ENCODE data around the gene ACTR1B. TPM values are rescaled to one million over a fixed set of nuclear protein-coding genes. Genes with fewer than 3 reads are reported as not detected.
"Not testable (repeated sequence)": the region's sequence is repeated elsewhere in the genome, so short reads cannot be mapped to it uniquely, and the experiment has no call there.

ACTR1B gene
- total RNA-seq (2014; rRNA removed; shearing (Covaris generic)), result 63.6 and 65.8 TPM in 2 replicates
- 53.4 and 55.9 TPM in 2 replicates for polyA plus RNA-seq (2016; fragmentation: Nextera tagmentation; extraction: Ambion mirVana)

DNA sequence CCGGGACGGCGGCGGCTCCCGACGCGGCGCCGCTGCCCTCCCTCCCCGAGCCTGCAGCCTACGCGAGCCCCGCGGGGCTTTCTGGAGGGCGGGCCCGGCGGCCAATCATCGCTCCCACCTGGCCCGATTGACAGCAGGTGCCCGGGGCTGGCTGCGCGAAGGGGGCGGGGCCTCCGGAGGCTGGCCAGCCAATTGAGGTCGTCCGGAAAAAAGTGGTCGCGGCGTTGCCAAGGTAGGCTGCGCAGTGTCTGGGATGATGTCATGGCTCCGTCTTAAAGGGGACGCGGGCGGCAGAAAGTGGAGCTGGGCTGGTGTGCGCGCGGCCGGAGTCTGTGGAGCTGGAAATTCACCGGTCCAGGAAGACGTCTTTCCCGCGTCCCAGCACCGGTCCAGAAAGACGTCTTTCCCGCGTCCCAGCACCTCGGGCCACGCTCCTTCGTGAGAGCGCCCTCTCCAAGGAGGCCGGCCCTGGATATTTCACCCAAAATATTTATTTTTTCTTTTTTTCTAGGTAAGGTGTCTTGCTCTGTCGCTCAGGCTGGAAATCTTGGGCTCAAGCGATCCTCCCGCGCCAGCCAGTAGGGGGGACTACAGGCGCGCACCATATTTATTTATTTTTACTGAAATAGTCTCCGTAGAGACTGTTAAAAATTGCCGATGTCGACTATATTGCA is at the start of gene ACTR1B:
Gene ACTR1B (minus strand): TSS at position 83 of the 674 bp plus-strand sequence. CDS start 154 bp downstream, outside the sequence.
- H4K20me1 ChIP-seq (ENCODE audit: insufficient read depth), result no peaks in the 10 kb centered on the region
- TF ChIP-seq EZH2 (IDR thresholded peaks at IDR 0.05; ENCODE audit: insufficient read depth, poor library complexity, severe bottlenecking), result no peak
- TF ChIP-seq EZH2phosphoT487 (IDR thresholded peaks at IDR 0.05; ENCODE audit: insufficient read depth, low read depth), result no peak
- peak within 1 kb of the TSS; percentile 77 for H3K4me3 ChIP-seq
- no peaks in the 10 kb centered on the region for H3K9me3 ChIP-seq (ENCODE audit: low read depth)
- H3K36me3 ChIP-seq (ENCODE audit: low read depth), result no peaks in the 10 kb centered on the region
- H3K4me1 ChIP-seq (ENCODE audit: insufficient read depth), result peaks cover 14% of the 10 kb centered on the region
- in situ Hi-C loops (cut with MboI), result no loop called here
- H3K4me2 ChIP-seq (ENCODE audit: unreplicated experiment), result peak within 1 kb of the TSS; percentile 97
- peaks cover 20% of the 10 kb centered on the region for H3F3A ChIP-seq (ENCODE audit: insufficient read depth)
- H3K27me3 ChIP-seq (replicated peaks; ENCODE audit: insufficient read depth), result no peaks in the 10 kb centered on the region
- peak within 1 kb of the TSS; percentile 95 for H2AFZ ChIP-seq
- H3K27ac ChIP-seq, result peak within 1 kb of the TSS; percentile 98
- peak; percentile 99 for DNase-seq
- peak within 1 kb of the TSS; percentile 86 for H3K9ac ChIP-seq
- 1 to 2% methylated on average over 41 to 55 of the region's 60 CpGs for WGBS, 2 experiments (ENCODE audit: low coverage in 1 of 2, low lambda C conversion rate in 2 of 2, missing lambda C conversion rate in 2 of 2)
- H3K79me2 ChIP-seq (ENCODE audit: insufficient read depth), result peaks cover 33% of the 10 kb centered on the region
- no peaks in the 10 kb centered on the region for H3K9me2 ChIP-seq (ENCODE audit: insufficient read depth)

DNA sequence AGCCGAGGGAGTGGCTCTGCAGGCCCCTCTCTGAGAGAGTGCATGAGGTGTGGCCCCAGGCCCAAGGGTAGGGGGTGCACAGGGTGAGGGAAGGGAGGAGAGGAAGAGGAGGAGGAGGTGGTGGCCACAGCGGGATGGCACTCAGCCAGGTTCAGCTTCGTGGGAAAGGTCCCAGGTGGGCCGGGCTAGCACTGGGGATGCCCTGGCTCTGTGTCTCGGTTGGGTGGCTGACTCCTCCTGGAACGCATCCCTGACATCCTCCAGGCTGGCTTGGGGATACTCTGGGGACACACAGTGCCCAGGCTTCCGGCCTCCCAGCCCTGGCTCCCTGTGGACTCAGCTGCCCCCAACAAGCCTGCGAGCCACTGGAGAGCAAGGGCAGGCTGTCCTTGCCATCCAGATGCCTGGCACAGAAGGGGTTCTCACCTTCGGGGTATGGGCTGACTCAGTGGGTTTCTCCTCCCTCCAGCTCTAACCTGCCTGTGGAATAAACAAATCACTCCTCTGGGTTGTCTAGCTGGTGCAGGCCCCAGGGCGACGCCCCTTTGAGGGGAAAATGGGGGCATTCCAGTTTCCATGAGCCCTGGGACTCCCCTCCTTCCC is 49.0 kb upstream of the ACTR1B start:
- Histone ChIP-seq H3K4me3 (no peak overlapping the region), H3K4me2 (ENCODE audit: unreplicated experiment) (no peak overlapping the region), H3K27ac (no peak overlapping the region), H3K4me1 (ENCODE audit: insufficient read depth) (no peaks in the 10 kb centered on the region), H3K9me3 (ENCODE audit: low read depth) (no peaks in the 10 kb centered on the region), H3K79me2 (ENCODE audit: insufficient read depth) (no peaks in the 10 kb centered on the region), H3F3A (ENCODE audit: insufficient read depth) (no peaks in the 10 kb centered on the region), H3K9ac (no peak overlapping the region), H3K9me2 (ENCODE audit: insufficient read depth) (no peaks in the 10 kb centered on the region), H2AFZ (no peak overlapping the region), H3K27me3 (replicated peaks; ENCODE audit: insufficient read depth) (no peaks in the 10 kb centered on the region), H3K36me3 (ENCODE audit: low read depth) (no peaks in the 10 kb centered on the region), H4K20me1 (ENCODE audit: insufficient read depth) (no peaks in the 10 kb centered on the region)
- in situ Hi-C loops (cut with MboI), result no loop called here
- TF ChIP-seq EZH2 (IDR thresholded peaks at IDR 0.05; ENCODE audit: insufficient read depth, poor library complexity, severe bottlenecking), result no peak
- no peak for TF ChIP-seq EZH2phosphoT487 (IDR thresholded peaks at IDR 0.05; ENCODE audit: insufficient read depth, low read depth)
- 68 to 81% methylated on average over 11 of the region's 11 CpGs for WGBS, 2 experiments (ENCODE audit: low coverage in 1 of 2, low lambda C conversion rate in 2 of 2, missing lambda C conversion rate in 2 of 2)
- DNase-seq, result no peak

DNA sequence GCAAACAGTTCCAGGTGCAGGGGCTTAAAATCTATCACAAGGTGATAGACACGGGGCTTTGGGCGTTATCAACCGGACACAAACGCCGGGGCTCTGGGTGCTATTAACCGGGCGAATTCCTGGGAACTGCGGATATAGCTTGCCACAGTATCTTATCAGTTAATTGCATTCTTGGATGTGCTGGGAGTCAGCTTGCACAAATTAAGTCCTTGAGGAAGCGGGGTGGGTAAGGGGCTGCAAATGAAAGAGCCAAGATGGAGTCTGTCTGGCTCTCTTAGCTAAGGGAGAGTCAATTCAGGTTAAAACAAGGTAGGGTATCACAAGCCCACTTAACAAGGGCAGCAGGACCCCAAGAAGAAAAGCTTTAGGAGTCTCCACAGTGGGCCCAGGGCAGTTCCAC is 48.3 kb upstream of the ACTR1B start:
- H3K27ac ChIP-seq; H2AFZ ChIP-seq; in situ Hi-C loops (cut with MboI); H4K20me1 ChIP-seq (ENCODE audit: insufficient read depth); H3K4me3 ChIP-seq; H3K4me2 ChIP-seq (ENCODE audit: unreplicated experiment); H3K9me3 ChIP-seq (ENCODE audit: low read depth); H3K9ac ChIP-seq; H3K79me2 ChIP-seq (ENCODE audit: insufficient read depth); H3K4me1 ChIP-seq (ENCODE audit: insufficient read depth); H3F3A ChIP-seq (ENCODE audit: insufficient read depth); DNase-seq; H3K36me3 ChIP-seq (ENCODE audit: low read depth); H3K27me3 ChIP-seq (replicated peaks; ENCODE audit: insufficient read depth); H3K9me2 ChIP-seq (ENCODE audit: insufficient read depth): not testable (repeated sequence)
- 53 to 65% methylated on average over 9 of the region's 9 CpGs for WGBS, 2 experiments (ENCODE audit: low coverage in 1 of 2, low lambda C conversion rate in 2 of 2, missing lambda C conversion rate in 2 of 2)

GRCh38 chr2:97711394-97711711 is 47.5 kb upstream of the ACTR1B start:
- Histone ChIP-seq H3K36me3 (ENCODE audit: low read depth) (no peaks in the 10 kb centered on the region), H3K9me3 (ENCODE audit: low read depth) (no peaks in the 10 kb centered on the region), H3K4me1 (ENCODE audit: insufficient read depth) (no peaks in the 10 kb centered on the region), H3K4me3 (no peak overlapping the region), H3F3A (ENCODE audit: insufficient read depth) (no peaks in the 10 kb centered on the region), H4K20me1 (ENCODE audit: insufficient read depth) (no peaks in the 10 kb centered on the region), H3K27ac (no peak overlapping the region), H3K9ac (no peak overlapping the region), H2AFZ (no peak overlapping the region), H3K27me3 (replicated peaks; ENCODE audit: insufficient read depth) (no peaks in the 10 kb centered on the region), H3K79me2 (ENCODE audit: insufficient read depth) (no peaks in the 10 kb centered on the region), H3K9me2 (ENCODE audit: insufficient read depth) (no peaks in the 10 kb centered on the region), H3K4me2 (ENCODE audit: unreplicated experiment) (no peak overlapping the region)
- DNase-seq, result no peak
- TF ChIP-seq EZH2 (IDR thresholded peaks at IDR 0.05; ENCODE audit: insufficient read depth, poor library complexity, severe bottlenecking) (no peak), EZH2phosphoT487 (IDR thresholded peaks at IDR 0.05; ENCODE audit: insufficient read depth, low read depth) (no peak)
- 55 to 58% methylated on average over 6 of the region's 6 CpGs for WGBS, 2 experiments (ENCODE audit: low coverage in 1 of 2, low lambda C conversion rate in 2 of 2, missing lambda C conversion rate in 2 of 2)
- in situ Hi-C loops (cut with MboI), result no loop called here
